Activated CD4-positive, alpha-beta T cell treated with anti-CD3 and anti-CD28 coated beads for 4 hours (primary cell): Measurements from ENCODE around the gene IFI30.

Source experiments
- DNase-seq, 2 donors: peaks; one replicate each; pipeline ENCODE4 v3.0.0-alpha.2; 2020

IFI30 gene

GRCh38 chr19:18173572-18174288 is at the start of gene IFI30:
IFI30 (plus strand) TSS chr19:18173813; CDS start chr19:18173842, 29 bp downstream.
- peak; percentile 56 for DNase-seq

- DNase-seq = no peak
Measured at GRCh38 chr19:18123819-18124218, 49.8 kb upstream of the IFI30 start.

GRCh38 chr19:18126097-18126496 is 47.5 kb upstream of the IFI30 start:
- DNase-seq = no peak

- DNase-seq = no peak
Measured at GRCh38 chr19:18128044-18128443, 45.6 kb upstream of the IFI30 start.

GRCh38 chr19:18128805-18129204 is 44.8 kb upstream of the IFI30 start:
- DNase-seq = no peak

GRCh38 chr19:18130523-18131242 is 42.9 kb upstream of the IFI30 start:
- no peak for DNase-seq

- no peak for DNase-seq
Measured at GRCh38 chr19:18131841-18132596, 41.6 kb upstream of the IFI30 start.

GRCh38 chr19:18135712-18136584 is 37.7 kb upstream of the IFI30 start:
- DNase-seq = no peak

- no peak for DNase-seq
Measured at GRCh38 chr19:18137242-18137641, 36.4 kb upstream of the IFI30 start.

GRCh38 chr19:18137657-18138339 is 35.8 kb upstream of the IFI30 start:
- no peak for DNase-seq

- DNase-seq = no peak
Measured at GRCh38 chr19:18140473-18140872, 33.1 kb upstream of the IFI30 start.

- no peak for DNase-seq
Measured at GRCh38 chr19:18141031-18141430, 32.6 kb upstream of the IFI30 start.

- DNase-seq = no peak
Measured at GRCh38 chr19:18143902-18144301, 29.7 kb upstream of the IFI30 start.

- DNase-seq = no peak
Measured at GRCh38 chr19:18144361-18144760, 29.3 kb upstream of the IFI30 start.

GRCh38 chr19:18144906-18145305 is 28.7 kb upstream of the IFI30 start:
- DNase-seq = no peak

GRCh38 chr19:18145391-18145999 is 28.1 kb upstream of the IFI30 start:
- DNase-seq = no peak

- no peak for DNase-seq
Measured at GRCh38 chr19:18147396-18147795, 26.2 kb upstream of the IFI30 start.

GRCh38 chr19:18149596-18149975 is 24.0 kb upstream of the IFI30 start:
- DNase-seq = no peak

GRCh38 chr19:18150776-18151624 is 22.6 kb upstream of the IFI30 start:
- DNase-seq = no peak

- DNase-seq = peak; percentile 91 to 95
Measured at GRCh38 chr19:18152442-18152816, 21.2 kb upstream of the IFI30 start.
